GM19238 (cell line): ENCODE measurements around the gene CARD11.
"Not testable (repeated sequence)": the region's sequence is repeated elsewhere in the genome, so short reads cannot be mapped to it uniquely, and the experiment has no call there.

ENCODE experiments used
- DNase-seq: peaks from one replicate; pipeline ENCODE4 v3.0.0; 2011; ENCODE audit warnings: low spot score; ENCODE audit not compliant: insufficient read length

CARD11 gene

GRCh38 chr7:3021825-3022224, 21.8 kb downstream of the CARD11 start:
- DNase-seq = no peak

GRCh38 chr7:3021224-3021623, 22.4 kb downstream of the CARD11 start:
- DNase-seq = not testable (repeated sequence)

- no peak for DNase-seq
Measured at GRCh38 chr7:3020416-3020815, 23.3 kb downstream of the CARD11 start.

- no peak for DNase-seq
Measured at GRCh38 chr7:3019801-3020200, 23.9 kb downstream of the CARD11 start.

GRCh38 chr7:3013975-3014792, 29.5 kb downstream of the CARD11 start:
- no peak for DNase-seq

GRCh38 chr7:3011211-3011852, 32.3 kb downstream of the CARD11 start:
- no peak for DNase-seq

- DNase-seq = no peak
Measured at GRCh38 chr7:3010161-3010560, 33.5 kb downstream of the CARD11 start.

- no peak for DNase-seq
Measured at GRCh38 chr7:3009086-3009485, 34.6 kb downstream of the CARD11 start.

GRCh38 chr7:3008386-3008785, 35.3 kb downstream of the CARD11 start:
- no peak for DNase-seq

GRCh38 chr7:3007696-3008095, 36.0 kb downstream of the CARD11 start:
- no peak for DNase-seq

GRCh38 chr7:3005257-3005656, 38.4 kb downstream of the CARD11 start:
- DNase-seq = no peak

GRCh38 chr7:3003936-3004335, 39.7 kb downstream of the CARD11 start:
- no peak for DNase-seq

GRCh38 chr7:3002631-3003030, 41.0 kb downstream of the CARD11 start:
- no peak for DNase-seq

- no peak for DNase-seq
Measured at GRCh38 chr7:3000566-3000965, 43.1 kb downstream of the CARD11 start.

- no peak for DNase-seq
Measured at GRCh38 chr7:2999078-2999500, 44.6 kb downstream of the CARD11 start.

- no peak for DNase-seq
Measured at GRCh38 chr7:2997014-2997413, 46.7 kb downstream of the CARD11 start.

GRCh38 chr7:2996141-2996540, 47.5 kb downstream of the CARD11 start:
- no peak for DNase-seq

GRCh38 chr7:2993868-2994267, 49.8 kb downstream of the CARD11 start:
- DNase-seq = no peak

- no peak for DNase-seq
Measured at GRCh38 chr7:2993396-2993795, 50.3 kb downstream of the CARD11 start.

- no peak for DNase-seq
Measured at GRCh38 chr7:2990949-2991470, 52.7 kb downstream of the CARD11 start.

- no peak for DNase-seq
Measured at GRCh38 chr7:2986561-2986960, 57.1 kb downstream of the CARD11 start.

GRCh38 chr7:2985866-2986265, 57.8 kb downstream of the CARD11 start:
- no peak for DNase-seq

- DNase-seq = no peak
Measured at GRCh38 chr7:2984091-2984490, 59.6 kb downstream of the CARD11 start.
